Erythroblast (primary cell): ENCODE results near the gene MMP8.

Source experiments
- GATA1 ChIP-seq: IDR thresholded peaks from 2 replicates; pipeline ENCODE4 v1.6.1; 2011; ENCODE audit warnings: low read depth, mild to moderate bottlenecking, control low read depth, low read length, moderate library complexity
- POLR2A ChIP-seq: IDR thresholded peaks from 2 replicates; pipeline ENCODE4 v1.6.1; 2011; ENCODE audit warnings: mild to moderate bottlenecking, low read length

DNA sequence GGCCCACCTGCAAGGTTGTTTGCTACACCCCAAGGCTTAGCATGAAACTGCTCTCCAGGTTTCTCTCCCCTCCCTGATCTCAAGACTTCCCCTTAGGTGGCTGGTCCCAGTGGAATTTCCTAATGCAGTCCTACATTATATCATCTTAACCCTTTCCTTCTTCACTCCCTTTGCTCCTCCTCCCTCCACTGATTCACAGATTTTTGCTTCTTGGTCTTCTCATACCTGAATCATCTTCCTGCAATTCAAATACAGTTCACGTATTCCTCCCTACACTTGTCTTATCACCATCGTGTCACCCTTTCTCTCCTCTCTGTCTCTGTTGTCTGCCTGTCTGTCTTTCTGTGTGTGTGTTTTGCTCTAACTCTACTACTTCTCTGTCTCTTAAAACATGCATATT, 38.7 kb upstream of the MMP8 start:
- TF ChIP-seq POLR2A, result no peak
- no peak for TF ChIP-seq GATA1
